GM12878 (cell line): Measurements from ENCODE around the gene HOXB3. TPM values are rescaled to one million over a fixed set of nuclear protein-coding genes. Genes with fewer than 3 reads are reported as not detected.

Experiments
- ATF7 ChIP-seq: fragments of 450-650 bp; IDR thresholded peaks from 2 replicates; pipeline ENCODE4 v1.6.1; 2016; ENCODE audit warnings: low read depth, mild to moderate bottlenecking
- EGR1 ChIP-seq, 2 experiments: IDR thresholded peaks; 1 replicate in 1 of 2; 2 replicates in 1 of 2; pipeline ENCODE4 v1.6.1; 2011 to 2012; ENCODE audit warnings: low read depth in 2 of 2, low read length in 2 of 2, borderline replicate concordance in 1 of 2, mild to moderate bottlenecking in 1 of 2, moderate library complexity in 1 of 2
- ETV6 ChIP-seq, 2 experiments: fragments of 450-650 bp in 1 of 2; IDR thresholded peaks in 1 of 2; conservative IDR thresholded peaks in 1 of 2; 2 replicates each; pipeline ENCODE4 v1.6.1; 2014; ENCODE audit warnings: antibody characterized with exemption in 1 of 2, borderline replicate concordance in 1 of 2, low read depth in 1 of 2, mild to moderate bottlenecking in 1 of 2, moderate library complexity in 1 of 2
- FOXK2 ChIP-seq: fragments of 450-650 bp; IDR thresholded peaks from 2 replicates; pipeline ENCODE4 v1.6.1; 2017; ENCODE audit warnings: mild to moderate bottlenecking, moderate library complexity
- GABPA ChIP-seq: IDR thresholded peaks from 2 replicates; pipeline ENCODE4 v1.6.1; 2014; ENCODE audit warnings: antibody characterized with exemption, low read depth, mild to moderate bottlenecking, inconsistent platforms
- HDAC6 ChIP-seq: fragments of 200-600 bp; sonication (generic); IDR thresholded peaks from one replicate; pipeline ENCODE4 v1.8.0; 2017; ENCODE audit warnings: antibody characterized with exemption; ENCODE audit not compliant: unreplicated experiment
- KLF5 ChIP-seq: fragments of 450-650 bp; IDR thresholded peaks from 2 replicates; pipeline ENCODE4 v1.6.1; 2014; ENCODE audit warnings: mild to moderate bottlenecking; ENCODE audit not compliant: partially characterized antibody
- LARP7 ChIP-seq: fragments of 450-650 bp; IDR thresholded peaks from 2 replicates; pipeline ENCODE4 v1.6.1; 2017; ENCODE audit warnings: mild to moderate bottlenecking
- NFXL1 ChIP-seq: fragments of 450-650 bp; IDR thresholded peaks from 2 replicates; pipeline ENCODE4 v1.6.1; 2017; ENCODE audit warnings: antibody characterized with exemption, mild to moderate bottlenecking, borderline replicate concordance
- NR2F1 ChIP-seq: fragments of 450-650 bp; conservative IDR thresholded peaks from 2 replicates; pipeline ENCODE4 v1.6.1; 2017; ENCODE audit warnings: mild to moderate bottlenecking
- POU2F2 ChIP-seq: IDR thresholded peaks from 3 replicates; pipeline ENCODE4 v1.6.1; 2011; ENCODE audit warnings: low read depth, mild to moderate bottlenecking, low read length, borderline replicate concordance
- SMARCA5 ChIP-seq: fragments of 450-650 bp; IDR thresholded peaks from 2 replicates; pipeline ENCODE4 v1.6.1; 2017; ENCODE audit warnings: mild to moderate bottlenecking
- SUPT20H ChIP-seq: IDR thresholded peaks from 2 replicates; pipeline ENCODE4 v1.6.1; 2011; ENCODE audit warnings: low read depth, mild to moderate bottlenecking, low read length, moderate library complexity, borderline replicate concordance; ENCODE audit not compliant: control insufficient read depth
- TBL1XR1 ChIP-seq: IDR thresholded peaks from 2 replicates; pipeline ENCODE4 v1.6.1; 2012; ENCODE audit warnings: low read depth, low read length, improper control_type of control experiment
- WRNIP1 ChIP-seq: IDR thresholded peaks from 2 replicates; pipeline ENCODE4 v1.6.1; 2011; ENCODE audit warnings: low read depth, low read length, improper control_type of control experiment, borderline replicate concordance
- polyA plus RNA-seq, 11 experiments: library from polyadenylated mRNA; depleted of rRNA in 4 of 11; unstranded in 6 of 11; stranded (reverse) in 5 of 11; fragments of >200 nt; fragmentation: Nextera tagmentation in 4 of 11; fragmentation: Illumina TruSeq in 1 of 11; extraction: Ambion mirVana in 4 of 11; extraction: Trizol in 1 of 11; gene quantifications; 1 replicate in 1 of 11; 2 replicates in 10 of 11; pipeline versions ENCODE4 v1.2.1 to v1.2.3, GENCODE V29; 2011 to 2016; ENCODE audit warnings: inconsistent platforms in 2 of 11, missing spikeins in 2 of 11, low read depth in 1 of 11
- total RNA-seq, 4 experiments: library from RNA; depleted of rRNA in 3 of 4; stranded (reverse); fragments of >200 nt in 3 of 4; fragmentation: Illumina TruSeq in 1 of 4; extraction: Trizol in 1 of 4; gene quantifications; 2 replicates each; pipeline versions ENCODE4 v1.2.1 to v1.2.3, GENCODE V29; 2013 to 2021
- TF ChIP-seq, protein P1 (sequence below): IDR thresholded peaks from 2 replicates; pipeline ENCODE4 v1.6.1; 2012; ENCODE audit warnings: mild to moderate bottlenecking, low read depth, low read length
- TF ChIP-seq, protein P2 (sequence below): fragments of 450-650 bp; IDR thresholded peaks from 2 replicates; pipeline ENCODE4 v1.6.1; 2016; ENCODE audit warnings: mild to moderate bottlenecking, moderate library complexity, borderline replicate concordance
- TF ChIP-seq, protein P3 (sequence below): fragments of 450-650 bp; IDR thresholded peaks from 2 replicates; pipeline ENCODE4 v1.6.1; 2016; ENCODE audit warnings: mild to moderate bottlenecking

The HOXB3 gene
- total and polyA plus RNA-seq, 10 of the 15 experiments (the other 5 are each of a cell fraction or from before 2014, with no cell fraction given) = 0.19 to 7.7 (median 2.9) TPM

DNA sequence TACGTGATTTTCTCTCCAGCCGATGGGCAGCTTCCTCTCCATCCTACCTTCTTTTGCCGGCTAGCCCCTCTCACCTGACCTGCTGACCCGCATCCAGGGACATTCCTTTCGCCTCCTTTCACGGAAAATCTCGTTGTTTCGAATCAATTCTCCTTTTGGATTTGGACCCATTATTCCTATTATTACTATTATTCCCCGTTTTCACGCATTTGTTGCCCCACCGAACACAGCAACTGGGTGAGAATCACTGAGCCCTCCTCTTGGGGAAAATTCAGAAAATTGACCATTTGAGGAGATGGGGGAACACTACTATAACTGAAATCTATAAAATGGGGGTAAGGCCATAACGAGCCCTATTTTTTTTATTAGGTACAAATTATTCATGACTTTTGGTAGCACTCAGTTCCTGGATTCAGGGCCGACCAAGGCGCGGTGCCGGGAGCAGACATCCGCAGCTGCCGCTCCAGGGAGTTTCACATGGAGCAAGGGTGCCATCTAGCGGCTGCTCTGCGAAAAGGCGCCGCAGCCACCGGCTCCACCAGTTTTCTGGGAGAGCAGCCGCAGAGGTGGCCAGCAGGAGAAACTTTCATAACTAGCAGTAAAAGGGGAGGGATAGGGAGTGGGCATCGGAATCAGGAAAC, 28.3 kb upstream of the HOXB3 start (continued):
- TF ChIP-seq, protein P1, sequence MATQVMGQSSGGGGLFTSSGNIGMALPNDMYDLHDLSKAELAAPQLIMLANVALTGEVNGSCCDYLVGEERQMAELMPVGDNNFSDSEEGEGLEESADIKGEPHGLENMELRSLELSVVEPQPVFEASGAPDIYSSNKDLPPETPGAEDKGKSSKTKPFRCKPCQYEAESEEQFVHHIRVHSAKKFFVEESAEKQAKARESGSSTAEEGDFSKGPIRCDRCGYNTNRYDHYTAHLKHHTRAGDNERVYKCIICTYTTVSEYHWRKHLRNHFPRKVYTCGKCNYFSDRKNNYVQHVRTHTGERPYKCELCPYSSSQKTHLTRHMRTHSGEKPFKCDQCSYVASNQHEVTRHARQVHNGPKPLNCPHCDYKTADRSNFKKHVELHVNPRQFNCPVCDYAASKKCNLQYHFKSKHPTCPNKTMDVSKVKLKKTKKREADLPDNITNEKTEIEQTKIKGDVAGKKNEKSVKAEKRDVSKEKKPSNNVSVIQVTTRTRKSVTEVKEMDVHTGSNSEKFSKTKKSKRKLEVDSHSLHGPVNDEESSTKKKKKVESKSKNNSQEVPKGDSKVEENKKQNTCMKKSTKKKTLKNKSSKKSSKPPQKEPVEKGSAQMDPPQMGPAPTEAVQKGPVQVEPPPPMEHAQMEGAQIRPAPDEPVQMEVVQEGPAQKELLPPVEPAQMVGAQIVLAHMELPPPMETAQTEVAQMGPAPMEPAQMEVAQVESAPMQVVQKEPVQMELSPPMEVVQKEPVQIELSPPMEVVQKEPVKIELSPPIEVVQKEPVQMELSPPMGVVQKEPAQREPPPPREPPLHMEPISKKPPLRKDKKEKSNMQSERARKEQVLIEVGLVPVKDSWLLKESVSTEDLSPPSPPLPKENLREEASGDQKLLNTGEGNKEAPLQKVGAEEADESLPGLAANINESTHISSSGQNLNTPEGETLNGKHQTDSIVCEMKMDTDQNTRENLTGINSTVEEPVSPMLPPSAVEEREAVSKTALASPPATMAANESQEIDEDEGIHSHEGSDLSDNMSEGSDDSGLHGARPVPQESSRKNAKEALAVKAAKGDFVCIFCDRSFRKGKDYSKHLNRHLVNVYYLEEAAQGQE = no peak
- TF ChIP-seq KLF5 (no peak), SUPT20H (no peak), EGR1 (IDR thresholded peaks at IDR 0.05; ENCODE audit: borderline replicate concordance in 1 of 2, low read depth in 2 of 2, low read length in 2 of 2) (no peak), ATF7 (no peak), POU2F2 (no peak), HDAC6 (no peak), LARP7 (no peak), SMARCA5 (no peak), WRNIP1 (no peak), NFXL1 (no peak), FOXK2 (no peak), NR2F1 (no peak), GABPA (no peak), ETV6 (conservative IDR thresholded peaks at IDR 0.05 in 1 of 2, IDR thresholded peaks at IDR 0.05 in 1 of 2; ENCODE audit: borderline replicate concordance in 1 of 2, low read depth in 1 of 2) (no peak), TBL1XR1 (no peak)
- TF ChIP-seq, protein P2, sequence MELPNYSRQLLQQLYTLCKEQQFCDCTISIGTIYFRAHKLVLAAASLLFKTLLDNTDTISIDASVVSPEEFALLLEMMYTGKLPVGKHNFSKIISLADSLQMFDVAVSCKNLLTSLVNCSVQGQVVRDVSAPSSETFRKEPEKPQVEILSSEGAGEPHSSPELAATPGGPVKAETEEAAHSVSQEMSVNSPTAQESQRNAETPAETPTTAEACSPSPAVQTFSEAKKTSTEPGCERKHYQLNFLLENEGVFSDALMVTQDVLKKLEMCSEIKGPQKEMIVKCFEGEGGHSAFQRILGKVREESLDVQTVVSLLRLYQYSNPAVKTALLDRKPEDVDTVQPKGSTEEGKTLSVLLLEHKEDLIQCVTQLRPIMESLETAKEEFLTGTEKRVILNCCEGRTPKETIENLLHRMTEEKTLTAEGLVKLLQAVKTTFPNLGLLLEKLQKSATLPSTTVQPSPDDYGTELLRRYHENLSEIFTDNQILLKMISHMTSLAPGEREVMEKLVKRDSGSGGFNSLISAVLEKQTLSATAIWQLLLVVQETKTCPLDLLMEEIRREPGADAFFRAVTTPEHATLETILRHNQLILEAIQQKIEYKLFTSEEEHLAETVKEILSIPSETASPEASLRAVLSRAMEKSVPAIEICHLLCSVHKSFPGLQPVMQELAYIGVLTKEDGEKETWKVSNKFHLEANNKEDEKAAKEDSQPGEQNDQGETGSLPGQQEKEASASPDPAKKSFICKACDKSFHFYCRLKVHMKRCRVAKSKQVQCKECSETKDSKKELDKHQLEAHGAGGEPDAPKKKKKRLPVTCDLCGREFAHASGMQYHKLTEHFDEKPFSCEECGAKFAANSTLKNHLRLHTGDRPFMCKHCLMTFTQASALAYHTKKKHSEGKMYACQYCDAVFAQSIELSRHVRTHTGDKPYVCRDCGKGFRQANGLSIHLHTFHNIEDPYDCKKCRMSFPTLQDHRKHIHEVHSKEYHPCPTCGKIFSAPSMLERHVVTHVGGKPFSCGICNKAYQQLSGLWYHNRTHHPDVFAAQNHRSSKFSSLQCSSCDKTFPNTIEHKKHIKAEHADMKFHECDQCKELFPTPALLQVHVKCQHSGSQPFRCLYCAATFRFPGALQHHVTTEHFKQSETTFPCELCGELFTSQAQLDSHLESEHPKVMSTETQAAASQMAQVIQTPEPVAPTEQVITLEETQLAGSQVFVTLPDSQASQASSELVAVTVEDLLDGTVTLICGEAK = no peak
- TF ChIP-seq, protein P3, sequence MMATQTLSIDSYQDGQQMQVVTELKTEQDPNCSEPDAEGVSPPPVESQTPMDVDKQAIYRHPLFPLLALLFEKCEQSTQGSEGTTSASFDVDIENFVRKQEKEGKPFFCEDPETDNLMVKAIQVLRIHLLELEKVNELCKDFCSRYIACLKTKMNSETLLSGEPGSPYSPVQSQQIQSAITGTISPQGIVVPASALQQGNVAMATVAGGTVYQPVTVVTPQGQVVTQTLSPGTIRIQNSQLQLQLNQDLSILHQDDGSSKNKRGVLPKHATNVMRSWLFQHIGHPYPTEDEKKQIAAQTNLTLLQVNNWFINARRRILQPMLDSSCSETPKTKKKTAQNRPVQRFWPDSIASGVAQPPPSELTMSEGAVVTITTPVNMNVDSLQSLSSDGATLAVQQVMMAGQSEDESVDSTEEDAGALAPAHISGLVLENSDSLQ = no peak
